HG02623 (cell line): ENCODE results near the gene UPF1.

Experiments used
- ATAC-seq: cut with Tn5 transposase; IDR thresholded peaks from one replicate; pipeline ENCODE4 v1.9.1; 2021; ENCODE audit warnings: moderate library complexity; ENCODE audit not compliant: unreplicated experiment

Gene UPF1

DNA sequence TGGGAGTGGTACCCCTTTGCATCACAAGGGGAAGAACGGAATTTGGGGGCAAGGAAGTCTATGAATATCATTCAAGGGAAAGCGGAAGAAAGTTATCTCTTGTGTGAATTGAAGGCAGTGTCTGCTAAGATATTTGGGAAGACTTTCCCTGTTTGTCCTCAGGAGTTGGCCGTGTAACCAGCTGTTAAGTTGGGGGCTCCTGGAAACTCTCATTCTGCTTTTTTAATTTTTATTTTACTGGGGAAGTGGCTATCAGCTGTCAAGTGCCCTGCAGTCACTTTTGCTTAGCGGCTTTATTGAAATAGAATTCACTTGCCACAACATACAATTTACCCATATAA is 2.9 kb downstream of the UPF1 start:
- no peak for ATAC-seq

DNA sequence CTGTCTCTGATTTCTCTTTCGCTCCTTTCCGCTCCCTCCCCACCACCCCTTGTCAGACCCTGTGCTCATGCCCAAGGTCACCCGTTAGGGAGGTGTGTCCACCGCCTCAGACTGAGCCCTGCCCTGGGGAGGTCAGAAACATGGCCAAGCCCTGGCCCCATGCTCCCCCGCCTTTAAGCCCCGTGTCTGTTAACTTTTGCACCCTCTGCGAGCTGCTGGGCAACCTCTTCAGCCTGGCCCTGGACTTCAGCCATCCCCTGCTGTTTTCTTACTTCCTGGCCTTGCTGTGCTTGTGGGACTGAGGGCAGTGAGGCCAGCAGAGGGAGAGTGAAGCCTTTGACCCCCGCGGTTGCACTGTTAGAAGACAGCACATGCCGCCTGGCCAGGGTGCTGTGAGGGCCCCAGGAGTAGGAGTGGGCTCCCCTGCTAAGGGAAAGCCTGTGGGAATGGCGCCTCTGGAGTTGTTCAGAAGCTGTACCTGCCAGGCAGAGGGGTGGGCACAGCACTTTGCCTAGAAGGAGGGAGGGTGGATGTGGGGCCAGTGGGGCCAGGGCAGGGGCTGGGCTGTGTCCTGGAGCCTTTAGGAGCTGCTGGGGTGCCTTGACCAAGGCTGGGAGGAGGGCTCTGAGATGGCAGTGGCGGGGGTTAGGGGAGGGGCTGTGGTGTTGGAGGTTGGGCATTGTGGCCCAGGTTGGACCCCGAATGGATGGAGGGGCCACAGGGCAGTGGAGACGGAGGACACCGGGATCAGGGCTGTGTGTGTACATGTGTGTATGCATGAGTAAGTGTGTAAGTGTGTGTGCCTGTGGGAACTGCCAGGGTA is 7.9 kb downstream of the UPF1 start:
- ATAC-seq: no peak

DNA sequence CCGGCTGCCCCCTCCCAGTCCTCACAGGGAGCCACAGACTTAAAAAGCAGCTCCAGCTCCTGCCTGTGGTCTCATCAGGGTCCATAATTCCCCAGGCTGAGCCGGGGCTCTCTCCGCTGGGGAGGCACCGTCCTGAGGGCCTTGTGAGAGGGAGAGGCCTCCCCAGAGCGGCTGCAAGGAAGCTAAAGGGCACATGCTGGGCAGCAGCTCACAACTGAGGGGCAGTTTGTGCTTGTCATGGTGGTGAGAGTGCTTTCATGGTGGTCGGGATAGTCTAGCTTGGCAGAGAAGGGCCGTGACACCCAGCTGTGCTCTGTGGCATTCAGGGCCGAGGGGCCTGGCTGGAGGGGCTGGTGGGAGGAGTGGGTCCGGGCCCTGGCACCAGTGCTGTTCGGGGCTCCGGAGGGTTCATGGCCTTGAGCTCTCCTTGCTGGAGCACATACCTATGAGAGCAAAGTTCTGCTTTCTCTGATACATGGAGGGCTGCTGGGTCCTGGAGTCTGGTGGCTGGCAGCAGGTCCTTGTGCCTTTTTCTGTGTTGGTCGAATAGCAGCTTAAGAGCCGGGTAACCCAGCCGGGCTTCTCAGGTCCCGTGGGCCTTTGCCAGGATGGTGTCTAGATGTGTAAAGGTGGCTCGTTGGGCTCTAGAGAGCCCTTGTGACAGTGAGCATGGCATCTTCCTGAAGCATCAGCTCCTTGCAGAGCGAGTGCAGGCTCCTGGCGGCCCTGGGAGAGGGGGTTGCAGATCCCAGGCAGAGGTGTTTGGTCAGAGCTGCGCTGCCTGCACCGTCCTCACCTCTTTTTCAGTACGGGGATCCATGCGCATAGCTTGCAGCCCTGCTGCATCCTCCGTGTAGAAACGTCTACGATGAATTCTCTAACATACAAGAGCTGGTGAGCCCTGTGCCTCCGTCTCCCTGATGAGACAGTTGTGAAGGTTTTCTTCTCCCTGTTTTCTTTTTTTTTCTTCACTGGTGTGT is 8.8 kb downstream of the UPF1 start:
- ATAC-seq: no peak

DNA sequence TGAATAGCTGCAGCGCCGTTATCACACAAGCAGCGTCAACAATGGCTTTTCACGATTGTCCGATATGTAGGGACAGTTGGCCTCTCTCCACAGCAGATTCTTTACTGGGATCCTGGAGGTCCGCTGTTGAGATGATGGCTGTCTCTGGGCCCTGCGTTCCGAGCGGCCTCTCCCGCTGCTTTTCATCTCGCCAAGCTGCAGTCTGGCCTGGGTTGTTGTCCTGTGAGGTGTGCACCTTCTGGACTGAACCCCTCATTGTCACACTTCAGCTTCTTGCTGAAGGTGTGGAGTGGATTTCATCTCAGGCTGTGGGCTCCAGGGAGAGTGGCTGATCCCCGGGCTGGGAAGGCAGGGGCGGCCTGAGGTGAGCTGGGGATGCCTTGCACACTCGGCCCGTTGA is 9.6 kb downstream of the UPF1 start:
- ATAC-seq: no peak

DNA sequence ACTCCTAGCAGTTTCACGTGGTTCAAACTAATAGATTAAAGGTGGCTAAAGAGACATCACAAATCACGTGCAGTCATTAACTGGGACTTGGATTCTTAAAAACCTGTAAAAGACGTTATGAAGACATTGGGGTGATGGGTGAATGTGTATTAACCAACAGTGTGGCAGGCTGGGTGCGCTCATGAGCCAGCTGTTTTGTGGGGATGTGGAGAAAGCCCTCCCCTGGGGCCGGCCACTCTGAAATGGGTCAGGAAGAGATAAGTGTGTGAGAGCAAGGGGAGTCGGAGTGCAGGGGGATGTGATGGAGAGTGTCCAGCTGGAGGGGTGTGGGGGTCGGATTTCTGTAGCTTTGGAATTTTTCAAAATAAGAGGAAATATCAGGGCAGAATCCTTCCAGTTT is 10.4 kb downstream of the UPF1 start:
- no peak for ATAC-seq

DNA sequence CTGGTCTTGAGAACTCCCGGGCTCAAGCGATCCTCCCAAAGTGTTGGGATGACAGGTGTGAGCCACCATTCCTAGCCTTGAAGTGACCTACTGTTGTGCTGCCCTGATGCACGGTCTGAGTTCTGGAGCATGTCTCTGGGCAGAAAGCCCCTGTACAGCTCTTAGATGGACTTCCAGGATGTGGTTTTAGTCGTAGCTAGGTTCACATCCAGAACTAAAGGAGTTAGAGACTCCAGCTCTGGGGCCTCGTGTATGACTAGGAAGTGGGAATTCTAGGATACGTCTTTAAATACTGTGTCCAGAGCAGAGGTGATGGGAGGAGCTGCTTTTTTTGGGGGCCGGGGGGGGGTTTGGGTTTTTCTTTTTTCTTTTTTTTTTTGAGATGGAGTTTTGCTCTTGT is 12.2 kb downstream of the UPF1 start:
- ATAC-seq: no peak

DNA sequence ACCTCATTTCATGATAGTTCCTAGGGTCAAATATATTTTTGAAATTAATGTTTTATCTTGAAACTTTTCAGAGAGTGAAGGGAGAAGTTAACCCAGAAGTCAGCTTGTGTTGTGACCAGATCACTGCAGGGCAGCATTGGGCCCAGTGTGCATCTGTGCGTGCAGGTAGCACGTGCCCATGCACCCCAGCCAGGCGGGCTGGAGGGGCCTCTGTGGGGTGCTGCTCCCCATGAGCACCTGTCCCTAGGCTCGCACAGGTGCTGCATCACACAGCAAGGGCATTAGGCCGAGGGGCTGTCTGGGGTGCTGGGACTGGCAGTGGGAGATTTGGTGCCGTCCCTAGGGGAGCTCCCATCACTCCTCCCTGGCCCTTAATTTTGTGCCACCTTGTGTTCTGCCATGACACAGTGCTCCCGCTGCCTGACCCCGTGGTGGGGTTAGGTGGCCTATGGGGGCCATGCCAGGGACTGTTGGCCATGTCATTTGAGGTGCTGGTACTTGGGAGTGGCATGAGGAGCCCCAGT is 13.1 kb downstream of the UPF1 start:
- no peak for ATAC-seq

DNA sequence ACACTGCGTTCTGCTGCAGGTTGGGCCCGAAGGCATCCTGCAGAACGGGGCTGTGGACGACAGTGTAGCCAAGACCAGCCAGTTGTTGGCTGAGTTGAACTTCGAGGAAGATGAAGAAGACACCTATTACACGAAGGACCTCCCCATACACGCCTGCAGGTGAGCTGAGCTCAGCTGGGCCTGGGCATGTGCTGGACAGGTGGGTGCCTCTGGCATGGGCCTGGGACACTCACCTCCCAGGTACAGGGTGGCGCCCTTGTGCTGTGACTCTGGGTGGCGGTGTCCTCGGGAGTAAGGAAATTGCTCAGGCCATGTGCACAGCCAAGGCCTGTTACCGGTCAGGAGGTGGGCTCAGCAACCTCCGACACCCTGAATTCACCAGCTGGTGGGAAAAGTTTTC is 14.2 kb downstream of the UPF1 start:
- ATAC-seq: no peak

DNA sequence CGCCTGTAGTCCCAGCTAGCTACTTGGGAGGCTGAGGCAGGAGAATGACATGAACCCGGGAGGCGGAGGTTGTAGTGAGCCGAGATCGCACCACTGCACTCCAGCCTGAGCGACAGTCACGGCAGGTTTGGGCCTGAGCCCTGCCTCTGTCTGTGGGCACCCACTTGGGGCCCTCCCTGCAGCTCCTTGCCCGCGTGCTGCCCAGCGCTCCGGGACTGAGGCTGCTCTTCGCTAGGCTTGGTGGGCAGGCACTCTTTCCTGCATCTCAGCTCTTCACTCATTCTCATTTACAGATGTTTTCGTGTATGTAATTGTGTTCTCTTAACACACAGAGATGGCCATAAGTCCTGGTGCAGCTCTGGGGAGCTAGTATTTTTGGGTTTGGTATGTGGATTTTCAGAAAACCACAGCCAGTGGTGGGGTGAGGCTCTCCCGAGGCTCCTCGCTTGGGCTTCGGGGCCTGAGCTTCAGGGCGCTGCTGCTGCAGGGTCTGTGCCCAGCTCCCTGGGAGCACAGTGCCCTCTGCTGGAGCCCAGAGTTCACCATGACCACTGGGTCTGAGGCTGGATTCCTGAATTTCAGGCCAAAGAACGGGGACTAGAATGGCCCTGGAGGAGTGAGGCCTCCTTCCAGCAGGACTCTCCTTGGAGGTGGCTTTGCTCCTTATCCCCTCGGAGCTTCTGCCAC is 15.2 kb downstream of the UPF1 start:
- ATAC-seq: no peak

DNA sequence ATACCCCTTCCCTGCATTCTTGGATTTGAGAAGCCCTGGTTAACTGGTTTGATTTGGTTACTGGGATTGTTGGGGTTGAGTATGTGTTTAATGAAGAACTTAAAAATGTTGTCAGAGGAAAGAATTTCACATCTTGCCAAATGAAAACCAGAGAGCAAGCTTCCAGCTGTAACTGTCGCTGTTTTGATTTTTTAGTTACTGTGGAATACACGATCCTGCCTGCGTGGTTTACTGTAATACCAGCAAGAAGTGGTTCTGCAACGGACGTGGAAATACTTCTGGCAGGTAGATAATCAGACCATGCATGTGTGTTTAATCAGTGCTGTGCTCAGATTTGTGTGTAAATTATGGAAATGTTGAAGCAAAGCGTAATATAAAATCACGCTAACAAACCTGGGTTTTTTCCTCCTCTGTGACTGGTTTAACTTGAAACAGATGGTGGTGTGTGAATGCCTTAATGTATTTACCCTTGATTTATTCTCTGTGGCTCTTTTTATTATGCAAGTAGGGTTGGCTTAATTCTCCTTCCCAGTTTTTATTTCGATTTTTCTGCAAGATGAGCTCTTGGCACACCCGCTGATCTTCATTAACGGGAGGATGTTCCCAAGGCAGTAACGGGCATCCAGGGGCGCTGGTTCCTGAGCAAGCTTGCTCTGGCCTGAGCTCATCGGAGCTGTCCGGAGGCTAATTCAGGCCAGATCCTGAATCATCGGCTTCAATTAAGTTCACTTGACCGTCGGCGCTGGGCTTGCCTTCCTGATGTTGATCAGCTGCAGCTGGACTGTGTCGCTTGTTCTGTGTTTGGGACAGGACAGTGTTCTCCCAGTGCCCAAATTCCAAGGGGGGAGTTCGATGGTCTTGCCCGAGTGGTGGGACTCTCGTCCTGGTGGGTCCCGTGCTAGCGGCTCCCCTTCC is 16.0 kb downstream of the UPF1 start:
- no peak for ATAC-seq

DNA sequence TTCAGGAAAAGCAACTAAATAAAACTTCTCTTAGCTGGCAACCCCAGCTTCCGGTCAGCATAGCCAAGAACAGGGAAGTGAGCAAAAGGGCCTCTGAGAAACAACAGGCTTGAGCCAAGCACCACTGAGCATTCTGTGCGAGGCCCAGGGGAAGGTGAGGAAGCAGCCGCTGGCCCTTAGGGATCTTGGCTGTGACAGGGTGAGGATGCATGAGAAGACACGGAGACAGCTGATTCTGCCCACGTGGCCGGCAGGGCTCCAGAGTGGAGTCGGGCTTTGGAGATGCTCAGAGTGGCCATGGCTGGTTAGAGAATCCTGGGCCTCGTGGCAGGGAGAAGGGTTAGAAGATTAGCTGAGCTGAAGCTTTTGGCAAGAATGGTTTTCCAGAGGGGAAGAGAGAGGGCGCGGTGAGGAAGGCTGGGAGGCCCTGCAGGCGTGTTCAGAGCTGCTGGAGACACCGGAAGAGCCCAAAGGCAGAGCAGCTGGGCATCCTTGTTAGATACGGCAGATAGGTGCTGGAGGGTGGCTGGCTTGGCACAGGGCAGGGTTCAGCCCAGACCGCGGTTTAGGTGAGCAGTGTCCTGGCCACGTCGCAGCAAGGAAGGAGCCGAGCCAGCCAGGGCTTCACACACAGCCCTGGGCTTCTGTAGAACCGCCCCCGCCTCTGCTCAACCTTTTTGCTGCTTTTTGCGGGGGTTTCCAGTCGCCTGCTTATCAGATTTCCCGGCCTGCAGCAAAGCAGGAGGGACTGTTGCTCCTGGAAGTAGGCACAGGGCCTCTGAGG is 17.3 kb downstream of the UPF1 start:
- ATAC-seq: no peak

DNA sequence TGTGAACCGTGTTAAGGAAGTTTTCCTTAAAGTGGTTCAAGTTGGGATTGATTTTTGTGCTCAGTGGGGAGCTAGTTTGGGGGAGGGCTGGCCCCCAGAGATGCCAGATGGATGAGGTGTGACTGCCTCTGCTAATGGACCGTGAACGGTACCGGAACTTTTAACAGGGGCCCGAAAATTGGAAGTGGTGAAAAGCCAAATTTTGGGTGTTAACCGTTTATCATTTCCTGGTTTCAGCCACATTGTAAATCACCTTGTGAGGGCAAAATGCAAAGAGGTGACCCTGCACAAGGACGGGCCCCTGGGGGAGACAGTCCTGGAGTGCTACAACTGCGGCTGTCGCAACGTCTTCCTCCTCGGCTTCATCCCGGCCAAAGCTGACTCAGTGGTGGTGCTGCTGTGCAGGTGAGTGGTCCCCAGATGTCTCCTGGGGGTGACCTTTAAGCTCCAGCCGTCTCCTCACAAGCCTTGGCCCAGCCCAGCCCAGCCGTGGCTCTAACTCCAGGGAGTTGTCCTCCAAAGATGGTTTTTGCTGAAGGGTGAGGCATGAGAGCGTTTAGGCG is 18.2 kb downstream of the UPF1 start:
- ATAC-seq: no peak

DNA sequence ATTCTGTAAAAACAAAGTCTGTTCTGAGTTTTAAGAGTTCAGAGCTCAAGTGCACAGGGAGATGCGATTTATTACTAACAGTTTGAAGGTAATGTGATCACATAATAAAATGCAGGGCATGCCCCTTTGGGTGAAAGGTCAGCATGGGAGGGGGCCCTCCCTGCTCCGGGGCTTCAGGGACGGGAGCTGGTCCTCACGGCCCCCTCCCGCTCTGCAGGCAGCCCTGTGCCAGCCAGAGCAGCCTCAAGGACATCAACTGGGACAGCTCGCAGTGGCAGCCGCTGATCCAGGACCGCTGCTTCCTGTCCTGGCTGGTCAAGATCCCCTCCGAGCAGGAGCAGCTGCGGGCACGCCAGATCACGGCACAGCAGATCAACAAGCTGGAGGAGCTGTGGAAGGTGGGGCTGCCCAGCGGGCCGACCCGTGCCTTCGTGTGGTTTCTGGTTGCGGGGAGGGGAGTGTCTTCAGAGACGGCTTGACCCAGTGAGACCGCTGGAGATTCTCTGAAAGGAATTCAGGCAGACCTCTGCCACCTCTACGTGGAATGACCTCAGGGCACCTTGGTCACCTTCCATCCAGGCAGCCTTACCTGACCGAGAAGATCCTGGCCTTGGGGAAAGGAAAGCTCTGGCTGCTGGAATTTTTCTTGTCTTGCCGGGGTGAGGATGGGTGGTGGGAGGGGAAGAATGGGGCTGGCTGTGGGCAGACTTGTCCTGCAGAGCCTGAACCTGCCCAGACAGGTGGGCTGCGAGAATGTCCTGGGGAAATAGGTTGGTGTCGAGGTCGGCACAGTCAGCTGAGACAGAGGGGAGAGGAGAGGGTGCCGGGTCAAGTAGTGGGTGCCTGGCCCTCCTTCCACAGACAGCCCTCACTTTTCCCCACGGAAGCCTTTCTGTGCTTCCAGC is 19.0 kb downstream of the UPF1 start:
- ATAC-seq: no peak

DNA sequence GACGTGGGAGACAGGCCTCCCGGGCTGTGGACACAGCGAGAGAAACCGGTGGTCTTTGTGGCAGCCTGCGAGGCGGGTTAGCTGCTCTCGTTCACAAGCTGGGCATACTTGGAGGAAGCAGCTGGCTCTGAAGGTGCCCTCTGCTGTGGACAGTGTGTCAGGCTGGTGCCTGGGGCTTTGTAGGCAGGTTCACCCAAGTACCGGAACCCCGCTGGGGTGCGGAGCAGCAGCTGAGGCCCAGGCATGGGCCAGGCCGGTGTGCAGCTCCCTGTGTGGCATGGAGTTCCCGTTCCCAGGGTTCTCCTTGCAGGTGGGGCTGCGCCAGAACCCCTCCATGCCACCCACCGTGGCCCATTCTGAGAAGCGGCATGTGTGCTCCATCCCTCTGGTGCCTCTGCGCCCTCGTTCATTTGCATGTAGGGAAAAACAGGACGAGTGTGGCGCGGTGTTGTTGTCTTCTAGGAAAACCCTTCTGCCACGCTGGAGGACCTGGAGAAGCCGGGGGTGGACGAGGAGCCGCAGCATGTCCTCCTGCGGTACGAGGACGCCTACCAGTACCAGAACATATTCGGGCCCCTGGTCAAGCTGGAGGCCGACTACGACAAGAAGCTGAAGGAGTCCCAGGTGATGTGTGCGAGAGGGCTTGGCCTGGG is 20.0 kb downstream of the UPF1 start:
- ATAC-seq: no peak

DNA sequence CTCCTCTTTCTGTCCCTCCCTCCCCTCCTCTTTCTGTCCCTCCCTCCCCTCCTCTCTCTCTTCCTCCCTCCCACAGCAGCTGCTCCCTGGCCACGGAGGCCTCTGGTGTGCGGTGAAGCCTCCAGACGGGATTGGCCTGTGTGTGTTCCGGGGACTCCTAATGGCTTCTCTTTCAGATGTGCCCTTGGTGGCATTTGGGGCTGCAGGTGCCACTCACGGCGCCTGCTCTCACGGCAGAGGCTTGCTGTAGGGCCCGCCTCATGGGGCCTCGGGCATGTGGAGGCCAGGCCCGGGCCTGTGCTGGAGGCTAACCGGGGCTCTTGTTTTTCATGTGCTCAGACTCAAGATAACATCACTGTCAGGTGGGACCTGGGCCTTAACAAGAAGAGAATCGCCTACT is 20.9 kb downstream of the UPF1 start:
- no peak for ATAC-seq

DNA sequence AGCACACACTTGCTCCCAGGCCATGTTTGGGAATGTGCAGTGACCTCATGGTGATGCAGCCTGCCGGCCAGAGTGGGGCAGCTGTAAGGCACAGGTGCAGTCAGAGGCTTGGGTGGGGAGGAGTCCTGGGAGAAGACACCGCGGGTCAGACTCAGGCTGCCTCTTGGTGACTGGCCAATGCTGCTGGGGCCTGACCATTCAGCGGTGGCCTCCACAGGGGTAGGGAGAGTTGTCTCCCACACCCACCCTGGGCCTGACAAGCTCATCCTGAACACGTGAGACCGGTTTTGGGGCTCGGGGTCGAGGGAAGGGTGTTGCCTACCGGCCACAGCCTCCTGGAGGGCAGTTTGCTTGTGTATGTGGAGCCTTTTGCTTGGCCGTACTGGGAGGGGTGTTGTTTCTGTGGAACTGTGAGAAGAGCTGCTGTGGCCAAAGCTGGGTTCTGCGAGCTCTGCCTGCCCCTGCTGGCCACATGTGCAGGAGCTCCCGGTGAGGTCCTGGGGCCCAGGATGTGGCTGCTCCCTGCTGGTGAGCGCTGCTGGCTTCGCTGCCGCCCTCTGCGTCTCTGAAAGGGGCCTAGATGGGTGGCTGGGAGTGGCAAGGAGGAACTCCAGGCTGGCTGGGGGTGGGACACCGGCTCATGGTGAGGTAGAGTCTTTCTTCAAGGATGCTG is 22.1 kb downstream of the UPF1 start:
- ATAC-seq: no peak

DNA sequence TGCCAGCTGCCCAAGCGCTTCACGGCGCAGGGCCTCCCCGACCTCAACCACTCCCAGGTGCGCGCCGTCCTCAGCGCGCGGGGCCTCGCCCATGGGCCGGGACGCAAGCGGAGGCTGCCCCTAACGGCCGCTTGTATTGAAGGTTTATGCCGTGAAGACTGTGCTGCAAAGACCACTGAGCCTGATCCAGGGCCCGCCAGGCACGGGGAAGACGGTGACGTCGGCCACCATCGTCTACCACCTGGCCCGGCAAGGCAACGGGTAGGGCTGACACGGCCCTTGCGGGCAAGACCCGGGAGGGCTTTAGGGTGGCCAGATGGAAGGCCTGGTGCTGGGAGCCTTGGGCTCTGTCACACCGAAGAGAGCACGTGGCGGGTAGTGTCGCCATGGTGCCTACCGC is 23.2 kb downstream of the UPF1 start:
- no peak for ATAC-seq
